Endothelial cell of umbilical vein (primary cell): ENCODE measurements around the gene ELOA. TPM values are rescaled to one million over a fixed set of nuclear protein-coding genes. Genes with fewer than 3 reads are reported as not detected.

Experiments
- BruUV-seq: library from RNA; stranded (reverse); fragments of 400-500 nt; replicated peaks from 2 replicates; lab custom pipeline; 2021; lab: Mats Ljungman, UMichigan
- CTCF ChIA-PET: fragments of 300-600, 350-600 bp; sonication (Branson Sonifier 250); formaldehyde crosslinking; loops from one replicate; lab custom pipeline; 2021; ENCODE audit warnings: antibody characterized with exemption, inconsistent platforms; lab: Charles Lee
- POLR2A ChIA-PET: fragments of 300-600, 350-600 bp; sonication (Branson Sonifier 250); formaldehyde crosslinking; loops from one replicate; lab custom pipeline; 2021; ENCODE audit warnings: antibody characterized with exemption, inconsistent platforms; lab: Charles Lee
- DNase-seq: peaks from one replicate; pipeline ENCODE4 v3.0.0-alpha.2; 2011; ENCODE audit warnings: low read depth, low spot score
- FAIRE-seq: peaks from 2 replicates; lab custom pipeline; 2011; peaks lifted over from hg19 to GRCh38; lab: Jason Lieb, UNC
- H2AFZ ChIP-seq: 2 replicates; pipeline ENCODE4 v1.6.0; 2012; ENCODE audit warnings: low read depth, low read length, control low read depth, inconsistent platforms
- H3K27ac ChIP-seq: 2 replicates; pipeline ENCODE4 v1.5.1; 2011; ENCODE audit warnings: low read depth, mild to moderate bottlenecking, control low read depth, low read length, moderate library complexity; ENCODE audit not compliant: insufficient read depth
- H3K27me3 ChIP-seq, 2 experiments: 2 replicates each; pipeline versions ENCODE4 v1.6.0 to v1.6.1; 2011; ENCODE audit warnings: low read length in 2 of 2, mixed read lengths in 1 of 2; ENCODE audit not compliant: control insufficient read depth in 2 of 2, insufficient read depth in 2 of 2
- H3K36me3 ChIP-seq, 2 experiments: 2 replicates in 1 of 2; 3 replicates in 1 of 2; pipeline ENCODE4 v1.5.1; 2011; ENCODE audit warnings: low read length in 2 of 2, mild to moderate bottlenecking in 1 of 2, moderate library complexity in 1 of 2; ENCODE audit not compliant: control insufficient read depth in 2 of 2, insufficient read depth in 2 of 2; ENCODE audit errors: extremely low read depth in 1 of 2
- H3K4me1 ChIP-seq: 3 replicates; pipeline ENCODE4 v1.5.1; 2011; ENCODE audit warnings: mild to moderate bottlenecking, low read length; ENCODE audit not compliant: control insufficient read depth, insufficient read depth; ENCODE audit errors: extremely low read depth
- H3K4me2 ChIP-seq: 2 replicates; pipeline ENCODE4 v1.6.1; 2011; ENCODE audit warnings: low read length, control low read depth, mixed read lengths; ENCODE audit not compliant: insufficient read depth
- H3K4me3 ChIP-seq, 3 experiments: fragments of 200-600 bp in 1 of 3; sonication (generic), shearing (Covaris generic) in 1 of 3; replicated peaks in 1 of 3; 2 replicates each; pipeline ENCODE4 v1.5.1; 2011 to 2016; ENCODE audit warnings: control low read depth in 3 of 3, low read length in 3 of 3, mild to moderate bottlenecking in 2 of 3, inconsistent platforms in 1 of 3, low read depth in 1 of 3, moderate library complexity in 1 of 3; ENCODE audit not compliant: insufficient read depth in 1 of 3
- H3K79me2 ChIP-seq: 2 replicates; pipeline ENCODE4 v1.6.0; 2012; ENCODE audit warnings: low read length, inconsistent platforms; ENCODE audit not compliant: control insufficient read depth, insufficient read depth
- H3K9ac ChIP-seq: replicated peaks from 2 replicates; pipeline ENCODE3; 2011; ENCODE audit warnings: low read length, control low read depth; ENCODE audit not compliant: insufficient read depth; ENCODE audit errors: extremely low read depth
- H3K9me1 ChIP-seq: replicated peaks from 3 replicates; pipeline ENCODE4 v1.6.0; 2011; ENCODE audit warnings: mild to moderate bottlenecking, low read length; ENCODE audit not compliant: control insufficient read depth, insufficient read depth; ENCODE audit errors: extremely low read depth
- H3K9me3 ChIP-seq: replicated peaks from 2 replicates; pipeline ENCODE4 v1.5.1; 2012; ENCODE audit warnings: low read length, inconsistent platforms; ENCODE audit not compliant: control insufficient read depth, insufficient read depth
- H4K20me1 ChIP-seq: replicated peaks from 2 replicates; pipeline ENCODE3; 2011; ENCODE audit warnings: mild to moderate bottlenecking, low read length; ENCODE audit not compliant: control insufficient read depth, insufficient read depth; ENCODE audit errors: extremely low read depth
- CTCF ChIP-seq, 2 donors: IDR thresholded peaks; 1 replicate in 1 of 2; 2 replicates in 1 of 2; pipeline ENCODE4 v1.5.1; 2011; ENCODE audit warnings: low read length in 2 of 2, mild to moderate bottlenecking in 2 of 2, moderate library complexity in 2 of 2, control low read depth in 1 of 2, inconsistent platforms in 1 of 2, low read depth in 1 of 2; ENCODE audit not compliant: insufficient read depth in 1 of 2; ENCODE audit errors: extremely low read depth in 1 of 2
- FOS ChIP-seq: IDR thresholded peaks from 2 replicates; pipeline ENCODE4 v1.6.1; 2011; ENCODE audit warnings: mild to moderate bottlenecking, low read length, moderate library complexity, borderline replicate concordance; ENCODE audit not compliant: insufficient read depth
- GATA2 ChIP-seq: IDR thresholded peaks from 2 replicates; pipeline ENCODE4 v1.7.0; 2011; ENCODE audit warnings: low read depth, mild to moderate bottlenecking, moderate library complexity, mixed read lengths, low read length; ENCODE audit not compliant: insufficient read length, insufficient read depth
- POLR2A ChIP-seq: IDR thresholded peaks from 2 replicates; pipeline ENCODE4 v1.6.1; 2012; ENCODE audit warnings: low read depth, mild to moderate bottlenecking, control low read depth, low read length
- dilution Hi-C: fragments of 300-500 bp; cut with MboI; formaldehyde crosslinking; loops from one replicate; pipeline ENCODE4 v1.15.0; 2019; ENCODE audit warnings: low sequenced_read_pairs; ENCODE audit not compliant: extremely low pct_ligation_motif_present
- intact Hi-C: fragments of 100-400 bp; cut with micrococcal nuclease; formaldehyde crosslinking; loops from one replicate; pipeline ENCODE4 v1.10.0; 2022
- polyA plus RNA-seq, 4 experiments: library from polyadenylated mRNA; depleted of rRNA in 3 of 4; stranded (reverse) in 3 of 4; unstranded in 1 of 4; fragments of >200 nt; gene quantifications; 2 replicates each; pipeline versions ENCODE4 v1.2.1 to v1.2.3, GENCODE V29; 2011 to 2012; ENCODE audit warnings: missing spikeins in 1 of 4
- total RNA-seq: library from RNA; stranded (reverse); gene quantifications from 2 replicates; pipeline ENCODE4 v1.2.3, GENCODE V29; 2021

The ELOA gene
- total and polyA plus RNA-seq, 2 donors (not counting 3 experiments of a cell fraction or from before 2014, with no cell fraction given): 11.9 to 42.6 TPM

- Histone ChIP-seq H4K20me1 (peaks cover 11% of the 10 kb centered on the region), H3K9me3 (no peaks in the 10 kb centered on the region), H2AFZ (no peak overlapping the region), H3K9ac (no peak overlapping the region), H3K79me2 (peaks cover 31% of the 10 kb centered on the region), H3K36me3 (peaks cover 0 to 2% of the 10 kb centered on the region in 2 experiments), H3K9me1 (no peaks in the 10 kb centered on the region), H3K4me2 (no peak overlapping the region), H3K4me1 (peaks cover 19% of the 10 kb centered on the region), H3K27ac (no peak overlapping the region), H3K27me3 (no peaks in the 10 kb centered on the region), H3K4me3 (no peak overlapping the region)
- FAIRE-seq: no peak
- POLR2A ChIA-PET: interaction anchor here (0.6 kb wide), 1 partner anchor 42 kb away, joined by 7 read pairs; no protein-coding TSS in a partner anchor
- intact Hi-C loops (loop anchor here (5.0 kb wide), 1 partner anchor 184 kb away; the partner anchor contains the start of gene ID3), dilution Hi-C loops (no loop called here)
- no peak for DNase-seq
- BruUV-seq: no TSS peak
- CTCF ChIA-PET: no interaction called here
- TF ChIP-seq POLR2A (no peak), GATA2 (no peak), CTCF (IDR thresholded peaks at IDR 0.05; ENCODE audit: extremely low read depth in 1 of 2, insufficient read depth in 1 of 2, low read depth in 1 of 2, low read length in 2 of 2) (no peak)
These were observed 1.7 kb upstream of the ELOA start for GRCh38 chr1:23741609-23742008.

- peak overlapping the region; percentile 83 for H3K9ac ChIP-seq
- TF ChIP-seq POLR2A (no peak), FOS (no peak)
- peak overlapping the region; percentile 89 for H3K4me2 ChIP-seq
- intact Hi-C loops (loop anchor here (1.0 to 5.0 kb wide), 2 partner anchors 51 to 185 kb away; partner anchors contain the start of genes ID3 and RPL11), dilution Hi-C loops (no loop called here)
- H3K4me3 ChIP-seq: peak overlapping the region; percentile 81 to 99 (median 81)
- peaks cover 2% of the 10 kb centered on the region in 2 experiments for H3K36me3 ChIP-seq
- CTCF ChIA-PET: interaction anchor here (1.0 to 1.4 kb wide), 3 partner anchors 29 to 51 kb away, joined by 3 to 4 read pairs (median 4); partner anchors contain the start of gene RPL11
- H3K79me2 ChIP-seq: peaks cover 42% of the 10 kb centered on the region
- H3K4me1 ChIP-seq: peaks cover 19% of the 10 kb centered on the region
- BruUV-seq: TSS peak; percentile 85
- no peaks in the 10 kb centered on the region for H3K9me3 ChIP-seq
- peak; percentile 47 for DNase-seq
- no peaks in the 10 kb centered on the region for H3K27me3 ChIP-seq
- H4K20me1 ChIP-seq: peaks cover 18% of the 10 kb centered on the region
- peak overlapping the region; percentile 43 for H2AFZ ChIP-seq
- POLR2A ChIA-PET: no interaction called here
- no peak for FAIRE-seq
- peak overlapping the region; percentile 58 for H3K27ac ChIP-seq
- no peaks in the 10 kb centered on the region for H3K9me1 ChIP-seq
These were observed 493 bp upstream of the ELOA start for GRCh38 chr1:23742670-23743286.
